ENCODE data around the gene NAPA.
A peak's percentile ranks its signal among the peaks of the same experiment; 100 is the strongest.

Gene NAPA

DNA sequence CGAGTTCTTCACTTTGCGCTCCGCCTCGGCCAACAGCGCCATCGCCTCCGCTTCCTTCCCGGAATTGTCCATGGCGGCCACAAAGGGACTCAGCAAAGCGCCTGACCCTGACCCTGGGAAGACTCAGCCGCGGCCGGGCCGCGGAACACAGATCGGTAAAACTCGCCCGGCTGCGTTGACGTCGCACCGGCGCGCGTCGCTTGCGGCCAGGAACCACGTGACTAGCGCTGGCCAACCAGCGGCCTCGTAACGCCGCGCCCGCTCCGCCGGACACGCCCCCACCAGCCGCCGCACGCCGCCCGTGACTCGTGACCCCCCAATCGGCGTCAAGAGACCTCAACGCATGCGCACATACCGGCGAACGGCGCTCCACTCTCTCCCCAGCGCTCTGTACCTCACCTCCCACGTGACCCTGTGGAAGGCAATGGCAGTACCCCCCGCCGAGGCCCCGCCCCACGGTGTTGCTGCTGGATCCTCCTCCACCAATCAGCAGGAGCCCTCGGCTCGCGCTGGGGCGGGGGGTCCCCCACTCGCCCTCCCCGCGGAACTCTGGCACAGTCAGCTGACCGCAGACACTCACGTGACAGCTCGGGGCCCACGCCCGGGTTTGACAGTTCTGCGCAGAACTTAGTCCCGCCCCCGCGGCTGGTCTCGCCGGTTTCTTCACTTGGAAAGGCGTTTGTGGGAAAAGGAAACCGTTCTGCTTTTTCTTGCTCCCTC, at the start of gene NAPA:
NAPA (minus strand) TSS at position 195 of the 720 bp plus-strand sequence; CDS start at position 72, 123 bp downstream.
- DNase-seq, result peak; percentile 100

DNA sequence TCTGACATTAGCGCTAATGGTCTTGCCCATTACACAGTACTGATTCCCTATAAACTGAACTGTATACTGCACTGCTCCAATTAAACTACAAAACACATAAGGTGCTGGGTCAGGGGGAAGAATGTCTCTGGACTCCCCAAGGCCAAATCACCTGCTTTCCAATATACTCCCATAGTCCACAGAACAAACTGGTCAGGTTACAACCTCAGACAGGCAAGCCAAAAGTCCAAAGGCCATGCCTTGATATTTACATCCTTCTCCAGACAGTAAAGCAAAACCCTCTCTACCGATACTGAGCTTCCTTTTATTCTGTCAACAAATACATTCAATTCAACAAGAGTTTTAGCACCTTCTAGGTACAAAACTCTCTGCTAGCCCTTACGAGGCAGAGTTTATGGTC, 49.2 kb upstream of the NAPA start:
- DNase-seq, result no peak

DNA sequence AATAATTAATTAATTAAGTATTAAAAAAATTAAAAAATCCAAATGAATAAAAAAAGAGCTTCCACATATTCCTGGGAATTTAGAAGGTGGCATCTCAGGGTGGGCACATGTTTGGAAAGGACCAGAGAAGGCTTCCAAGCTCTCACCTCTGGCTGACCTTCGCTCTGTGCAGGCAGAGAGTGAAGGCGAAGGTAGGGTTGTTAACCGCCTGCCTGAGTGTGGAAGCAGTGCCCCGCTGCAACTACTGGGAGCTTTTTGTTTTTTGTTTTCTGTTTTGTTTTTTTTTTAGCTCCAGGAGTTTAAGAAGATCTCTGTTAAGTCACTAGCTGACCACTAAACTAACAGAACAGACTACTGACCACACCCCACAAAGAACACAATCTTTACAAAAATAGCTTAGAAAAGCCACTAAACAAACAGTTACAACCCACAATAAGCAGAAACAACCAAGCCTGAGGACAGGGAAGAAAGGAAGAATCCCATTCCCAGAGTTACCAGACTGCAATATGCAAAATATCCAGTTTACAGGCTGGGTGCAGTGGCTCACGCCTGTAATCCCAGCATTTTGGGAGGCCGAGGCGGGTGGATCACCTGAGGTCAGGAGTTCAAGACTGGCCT, 46.7 kb upstream of the NAPA start:
- no peak for DNase-seq

DNA sequence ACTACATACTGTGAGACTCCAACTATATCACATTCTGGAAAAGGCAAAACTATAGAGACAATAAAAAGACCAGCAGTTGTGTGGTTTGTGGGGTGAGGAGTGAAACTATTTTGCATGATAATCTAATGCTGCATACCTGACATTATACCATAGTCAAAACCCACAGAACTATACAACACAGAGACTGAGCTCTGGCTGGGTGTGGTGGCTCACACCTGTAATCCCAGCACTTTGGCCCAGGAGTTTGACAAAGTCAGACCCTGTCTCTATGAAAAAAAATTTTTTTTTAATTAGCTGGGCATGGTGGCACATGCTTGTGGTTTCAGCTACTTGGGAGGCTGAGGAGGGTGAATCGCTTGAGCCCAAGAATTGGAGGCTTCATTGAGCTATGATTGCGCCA, 46.1 kb upstream of the NAPA start:
- DNase-seq, result no peak

DNA sequence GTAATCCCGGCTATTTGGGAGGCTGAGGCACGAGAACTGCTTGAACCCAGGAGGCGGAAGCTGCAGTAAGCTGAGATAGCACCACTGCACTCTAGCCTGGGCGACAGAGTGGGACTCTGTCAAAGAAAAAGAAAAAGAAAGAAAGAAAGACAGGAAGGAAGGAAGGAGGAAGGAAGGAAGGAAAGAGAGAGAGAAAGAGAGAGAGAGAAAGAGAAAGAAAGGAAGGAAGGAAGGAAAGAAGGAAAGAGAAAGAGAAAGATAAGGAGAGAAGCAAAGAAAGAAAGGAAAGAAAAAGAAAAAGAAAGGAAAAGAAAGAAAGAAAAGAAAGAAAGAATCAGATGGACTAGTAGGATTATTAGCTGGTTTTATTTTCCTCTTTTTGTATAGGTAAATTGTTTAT, 35.3 kb upstream of the NAPA start:
- no peak for DNase-seq

DNA sequence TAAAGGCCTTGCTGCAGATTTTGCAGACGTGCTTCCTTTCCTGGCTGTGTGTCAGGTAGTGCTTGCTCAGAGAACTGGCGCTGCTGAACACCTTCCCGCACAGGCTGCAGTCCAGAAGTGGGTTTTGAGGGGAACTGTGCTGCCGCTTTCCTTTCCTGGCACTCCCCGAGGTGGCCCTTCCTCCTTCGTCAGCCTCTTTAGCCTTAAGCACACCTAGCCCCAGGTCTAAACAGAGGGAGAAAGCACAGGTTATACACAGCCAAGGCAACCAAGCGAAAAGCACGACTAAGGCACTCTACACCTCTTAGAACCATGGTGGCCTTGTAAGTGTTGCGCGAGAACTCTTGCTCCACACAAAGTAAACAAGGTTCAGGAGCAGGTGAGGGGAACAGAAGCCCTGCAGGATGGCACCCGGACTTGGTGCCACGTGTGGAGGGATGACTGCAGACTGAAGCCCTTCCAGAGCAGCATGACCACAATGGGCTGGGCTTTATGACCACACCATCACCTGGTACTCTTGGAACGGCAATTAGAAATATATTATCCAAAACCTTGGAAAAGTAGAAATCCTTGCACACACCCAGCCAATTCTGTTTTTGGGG, 34.5 kb upstream of the NAPA start:
- no peak for DNase-seq

DNA sequence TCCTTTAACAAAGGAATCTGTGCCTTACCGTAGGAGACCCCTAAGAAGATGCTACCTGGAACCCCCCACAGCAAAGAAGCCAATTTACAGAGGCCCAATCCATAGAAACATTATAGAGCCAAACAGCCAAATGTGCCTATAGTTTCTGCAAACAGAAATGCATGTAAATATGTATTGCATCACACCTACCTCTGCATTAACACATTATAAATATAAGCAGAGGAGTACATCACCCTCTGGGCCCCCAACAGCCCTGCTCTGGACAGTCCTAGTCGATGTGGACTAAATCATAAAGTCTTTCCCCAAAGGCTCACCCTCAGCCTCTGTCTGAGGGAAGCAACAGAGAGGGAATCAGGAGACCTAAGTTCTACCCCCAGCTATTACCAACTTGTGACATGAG, 32.3 kb upstream of the NAPA start:
- DNase-seq, result no peak

GRCh38 chr19:47545061-47545948, 30.4 kb upstream of the NAPA start:
- peak; percentile 36 for DNase-seq

DNA sequence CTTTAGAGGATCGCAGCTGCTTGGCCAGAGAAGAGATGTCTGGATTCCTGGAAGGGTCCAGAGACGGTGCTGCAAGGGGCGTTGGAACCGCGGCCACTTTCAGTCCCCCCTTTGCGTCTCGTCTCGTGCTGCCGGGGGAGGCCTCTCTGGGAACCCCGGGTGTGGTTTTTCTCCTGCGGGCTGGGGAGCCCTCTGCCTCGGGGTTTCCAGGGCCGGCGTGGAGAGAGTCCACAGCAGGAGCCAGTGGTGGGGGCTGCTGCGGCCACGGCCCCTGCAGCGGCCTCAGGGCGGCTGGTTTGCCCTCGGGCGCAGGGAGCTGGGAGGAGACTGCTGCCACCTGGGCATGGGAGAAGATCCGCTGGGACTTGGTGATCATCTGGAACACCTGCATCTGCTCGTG, 29.6 kb upstream of the NAPA start:
- DNase-seq, result no peak

GRCh38 chr19:47544075-47544474, 29.2 kb upstream of the NAPA start:
- no peak for DNase-seq

DNA sequence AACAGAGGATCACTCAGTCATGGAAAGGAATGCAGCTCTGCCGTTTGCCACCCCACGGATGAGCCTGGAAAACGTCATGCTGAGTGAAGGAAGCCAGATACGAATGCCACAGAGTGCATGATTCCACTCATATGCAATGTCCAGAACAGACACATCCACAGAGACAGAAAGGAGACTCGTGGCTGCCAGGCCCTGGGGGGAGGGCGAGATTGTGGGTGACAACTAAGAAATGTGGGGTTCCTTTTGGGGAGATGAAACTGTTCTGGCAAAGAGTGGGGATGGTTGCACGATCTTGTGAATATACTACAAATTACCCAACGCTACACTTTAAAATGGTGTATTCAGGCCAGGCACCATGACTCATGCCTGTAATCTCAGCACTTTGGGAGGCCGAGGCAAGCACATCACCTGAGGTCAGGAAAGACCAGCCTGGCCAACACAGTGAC, 27.2 kb upstream of the NAPA start:
- no peak for DNase-seq

DNA sequence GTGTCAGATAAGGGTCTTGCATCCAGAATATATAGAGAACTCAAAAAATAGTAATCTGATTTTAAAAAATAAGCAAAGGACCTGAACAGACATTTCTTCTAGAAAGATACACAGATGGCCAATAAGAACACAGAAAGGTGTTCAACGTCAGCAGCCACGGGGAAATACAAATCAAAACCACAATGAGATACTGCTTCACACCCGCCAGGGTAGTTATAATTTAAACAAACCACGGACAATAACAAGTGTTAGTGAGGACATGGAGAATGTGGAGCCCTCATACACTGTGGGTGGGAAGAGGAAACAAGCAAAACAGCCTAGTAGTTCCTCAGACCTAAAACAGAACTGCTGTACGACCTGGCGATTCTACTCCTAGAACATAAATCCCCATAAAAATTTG, 26.7 kb upstream of the NAPA start:
- DNase-seq, result no peak

DNA sequence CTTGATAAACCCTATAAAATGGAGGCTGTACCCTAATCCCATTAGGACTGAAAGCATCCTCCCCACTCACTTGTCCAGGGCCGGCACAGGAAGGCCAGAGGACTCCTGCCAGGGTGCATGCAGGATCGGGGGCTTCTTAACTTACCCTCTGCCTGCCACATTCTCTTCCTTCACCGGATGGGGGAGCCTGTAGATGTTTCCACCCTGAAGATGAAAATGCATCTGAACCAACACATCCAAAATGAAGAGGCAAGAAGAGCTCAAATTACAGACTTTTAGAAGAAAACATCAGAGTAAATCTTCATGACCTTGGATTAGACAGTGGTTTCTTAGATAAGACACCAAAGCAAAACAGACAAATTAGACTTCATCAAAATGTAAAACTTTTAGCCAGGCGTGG, 25.9 kb upstream of the NAPA start:
- no peak for DNase-seq

GRCh38 chr19:47539747-47540311, 25.0 kb upstream of the NAPA start:
- DNase-seq, result no peak

DNA sequence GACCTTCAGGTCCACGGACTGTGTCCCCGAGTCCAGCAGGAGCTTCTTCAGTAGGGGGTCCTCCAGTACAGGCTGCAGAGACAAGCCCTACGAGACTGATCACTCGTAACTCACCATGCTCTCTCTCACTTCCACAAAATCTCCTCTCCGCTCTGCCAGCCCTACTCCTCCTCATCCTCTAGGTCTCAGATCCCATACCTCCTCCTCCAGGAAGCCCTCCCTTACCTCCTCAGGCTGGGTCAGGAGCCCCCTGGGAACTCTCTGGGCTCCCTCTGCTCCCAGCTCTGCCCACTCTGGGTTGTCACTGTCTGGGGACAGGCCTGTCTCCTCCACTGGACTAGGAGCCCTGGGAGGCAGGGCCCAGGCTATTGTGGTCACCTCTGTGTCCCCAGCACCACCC, 23.9 kb upstream of the NAPA start:
- DNase-seq, result no peak

DNA sequence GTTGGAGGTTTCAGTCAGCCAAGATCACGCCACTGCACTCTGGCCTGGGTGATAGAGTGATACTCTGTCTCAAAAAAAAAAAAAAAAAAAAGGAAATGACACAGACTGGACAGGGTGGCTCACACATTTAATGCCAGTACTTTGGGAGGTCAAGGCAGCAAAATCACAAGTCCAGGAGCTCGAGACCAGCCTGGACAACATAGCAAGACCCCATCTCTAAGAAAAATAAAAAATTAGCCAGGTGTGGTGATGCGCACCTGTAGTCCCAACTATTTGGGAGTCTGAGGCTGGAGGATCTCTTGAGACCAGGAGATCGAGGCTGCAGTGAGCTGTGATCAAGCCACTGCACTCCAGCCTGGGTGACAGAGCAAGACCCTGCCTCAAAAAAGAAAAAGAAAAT, 22.6 kb upstream of the NAPA start:
- no peak for DNase-seq

- DNase-seq, result no peak
Observed at GRCh38 chr19:47534628-47535027, 19.8 kb upstream of the NAPA start.

GRCh38 chr19:47531640-47532387, 17.0 kb upstream of the NAPA start:
- DNase-seq, result no peak

GRCh38 chr19:47529018-47529742, 14.3 kb upstream of the NAPA start:
- no peak for DNase-seq

GRCh38 chr19:47526798-47527197, 11.9 kb upstream of the NAPA start:
- no peak for DNase-seq

DNA sequence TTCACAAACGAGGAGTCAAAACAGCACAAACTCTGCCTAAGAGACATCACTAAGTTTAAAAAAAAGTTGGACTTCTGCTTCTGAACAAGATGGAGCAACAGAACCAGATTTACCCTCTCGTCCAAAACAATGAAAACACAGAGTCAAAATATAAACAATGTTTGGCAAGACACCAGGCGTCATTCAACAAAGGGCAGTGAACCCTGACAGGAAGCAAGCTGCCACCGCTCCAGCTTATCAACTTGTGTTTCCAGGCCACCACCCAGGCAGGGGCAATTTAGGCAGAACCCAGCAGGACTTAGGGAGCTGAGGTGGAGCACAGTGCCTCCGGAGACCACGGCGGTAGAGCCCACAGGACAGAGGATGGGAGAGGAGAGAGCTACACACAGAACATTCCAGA, 8.6 kb upstream of the NAPA start:
- no peak for DNase-seq

All from activated T-cell treated with anti-CD3 and anti-CD28 coated beads, Interleukin-2, amount 50 U/mL, for 1 hour (primary cell).